Cerebellar nuclear complex (tissue), 1 donor: Measurements from ENCODE around the gene VPS11.
"Not testable (repeated sequence)": the region's sequence is repeated elsewhere in the genome, so short reads cannot be mapped to it uniquely, and the experiment has no call there.

ENCODE experiments used
- DNase-seq, 2 experiments: peaks; one replicate each; lab custom pipeline; 2025; lab: John Stamatoyannopoulos, UW

Gene VPS11

DNA sequence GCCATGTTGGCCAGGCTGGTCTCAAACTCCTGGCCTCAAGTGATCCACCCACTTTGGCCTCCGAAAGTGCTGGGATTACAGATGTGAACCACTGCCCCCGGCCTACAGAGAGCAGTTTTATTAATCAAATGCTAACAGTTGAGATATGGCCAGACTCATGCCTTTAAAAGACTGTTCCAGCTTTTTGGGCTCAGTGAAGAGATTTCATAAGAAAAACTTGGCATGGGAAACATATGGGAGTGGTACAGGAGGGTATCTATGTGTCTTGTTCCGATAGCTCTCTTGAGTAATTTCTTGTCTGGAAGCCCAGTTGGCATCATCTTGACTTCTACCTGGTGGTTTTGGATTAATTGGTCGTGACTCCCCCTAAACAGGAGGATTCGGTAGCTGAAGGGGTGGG is 28.7 kb upstream of the VPS11 start:
- DNase-seq = no peak

DNA sequence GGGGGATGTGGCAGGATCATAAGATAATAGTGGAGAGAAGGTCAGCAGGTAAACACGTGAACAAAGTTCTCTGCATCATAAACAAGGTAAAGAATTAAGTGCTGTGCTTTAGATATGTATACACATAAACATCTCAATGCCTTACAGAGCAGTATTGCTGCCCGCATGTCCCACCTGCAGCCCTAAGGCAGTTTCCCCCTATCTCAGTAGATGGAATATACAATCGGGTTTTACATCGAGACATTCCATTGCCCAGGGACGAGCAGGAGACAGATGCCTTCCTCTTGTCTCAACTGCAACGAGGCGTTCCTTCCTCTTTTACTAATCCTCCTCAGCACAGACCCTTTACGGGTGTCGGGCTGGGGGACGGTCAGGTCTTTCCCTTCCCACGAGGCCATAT is 28.1 kb upstream of the VPS11 start:
- not testable (repeated sequence) for DNase-seq

DNA sequence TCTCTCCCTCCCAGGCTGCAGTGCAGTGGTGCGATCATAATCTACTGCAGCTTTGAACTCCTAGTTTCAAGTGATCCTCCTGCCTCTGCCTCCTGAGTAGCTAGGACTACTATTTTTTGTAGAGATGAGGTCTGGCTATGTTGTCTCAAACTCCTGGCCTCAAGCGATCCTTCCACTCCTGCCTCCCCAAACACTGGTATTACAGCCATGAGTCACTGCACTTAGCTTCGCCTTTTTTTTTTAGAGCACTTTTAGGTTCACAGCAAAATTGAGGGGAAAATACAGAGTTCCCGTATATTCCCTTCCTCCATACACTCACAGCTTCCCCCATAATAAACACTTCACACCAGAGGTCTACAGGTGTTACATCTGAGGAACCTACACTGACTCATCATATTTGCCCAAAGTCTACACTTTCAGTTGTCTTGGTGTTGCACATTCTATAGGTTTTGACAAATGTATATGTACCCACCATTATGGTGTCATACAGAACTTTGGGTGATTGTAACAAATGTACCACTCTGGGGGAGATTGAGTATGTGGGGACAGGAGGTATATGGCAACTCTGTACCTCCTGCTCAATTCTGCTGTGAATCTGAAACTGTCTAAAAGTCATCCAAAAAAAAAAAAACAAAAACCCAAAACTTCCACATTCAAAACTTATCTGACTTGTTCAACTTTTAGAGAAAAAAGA is 25.6 kb upstream of the VPS11 start:
- DNase-seq = no peak

DNA sequence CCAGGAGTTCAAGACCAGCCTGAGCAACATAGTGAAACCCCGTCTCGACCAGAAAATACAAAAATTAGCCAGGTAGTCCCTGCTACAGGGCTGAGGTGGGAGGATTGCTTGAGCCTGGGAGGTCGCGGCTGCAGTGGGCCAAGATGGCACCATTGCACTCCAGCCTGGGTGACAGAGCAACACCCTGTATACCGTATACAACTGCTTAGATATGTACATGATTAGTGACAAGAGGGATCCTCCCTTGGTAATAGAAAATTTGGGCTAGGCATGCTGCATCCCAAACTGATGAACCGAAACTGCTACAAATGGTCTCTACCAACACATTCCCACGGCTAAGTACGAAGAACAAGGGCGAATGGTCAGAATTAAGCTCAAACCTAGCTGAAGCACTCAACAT is 24.7 kb upstream of the VPS11 start:
- no peak for DNase-seq

DNA sequence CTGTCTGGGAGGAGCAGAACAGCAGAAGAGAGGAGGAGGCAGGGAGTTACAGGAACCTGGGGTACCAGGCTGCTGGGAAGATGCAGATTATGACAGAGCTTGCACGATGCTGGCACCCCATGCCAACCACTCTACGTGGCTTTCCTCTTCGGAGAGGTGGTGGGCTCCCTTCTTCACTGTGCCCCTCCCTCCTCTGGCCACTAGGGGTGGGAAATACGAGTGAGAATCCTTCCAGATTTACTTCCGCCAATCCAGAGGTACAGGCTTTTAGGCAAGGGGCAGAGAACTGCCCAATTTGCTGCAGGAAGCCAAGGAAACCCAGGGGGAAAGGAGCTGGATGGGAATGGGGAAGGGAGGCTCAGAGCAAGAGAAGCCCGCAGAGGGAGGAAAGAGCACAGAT is 22.9 kb upstream of the VPS11 start:
- DNase-seq = no peak

DNA sequence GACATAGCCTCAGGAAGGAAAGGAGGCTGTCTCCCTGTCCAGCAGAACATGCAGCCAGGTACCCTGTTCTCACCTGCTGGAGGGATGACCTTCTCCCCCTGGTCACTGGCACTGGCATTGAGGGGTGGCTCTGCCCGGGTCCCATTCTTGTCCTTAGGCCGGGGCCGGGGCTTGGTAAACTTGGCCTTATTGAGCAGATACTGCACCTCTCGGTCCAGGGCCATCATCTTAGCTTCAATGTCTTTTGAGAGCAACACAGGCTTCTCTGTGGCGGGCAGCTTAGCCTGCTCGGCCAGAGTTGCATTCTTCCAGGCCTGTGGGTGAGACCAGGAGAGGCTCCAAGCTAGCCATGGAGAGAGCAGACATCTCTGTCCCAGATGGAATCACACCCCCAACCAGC is 21.1 kb upstream of the VPS11 start:
- no peak for DNase-seq

DNA sequence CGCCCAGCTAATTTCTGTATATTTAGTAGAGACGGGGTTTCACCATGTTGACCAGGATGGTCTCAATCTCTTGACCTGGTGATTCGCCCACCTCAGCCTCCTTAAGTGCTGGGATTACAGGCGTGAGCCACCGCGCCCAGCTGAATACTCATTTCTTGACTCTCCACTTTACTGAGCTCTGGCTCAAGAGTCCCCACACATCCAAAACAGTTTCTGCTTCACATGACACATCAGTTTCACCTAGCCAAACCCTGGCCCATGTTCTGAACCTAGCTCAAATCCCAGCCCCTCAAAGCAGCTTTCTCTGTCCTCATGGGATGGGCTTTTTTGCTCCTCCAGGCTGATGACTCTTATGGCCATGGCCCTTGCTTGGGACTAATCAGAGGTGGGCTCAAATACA is 20.4 kb upstream of the VPS11 start:
- no peak for DNase-seq

DNA sequence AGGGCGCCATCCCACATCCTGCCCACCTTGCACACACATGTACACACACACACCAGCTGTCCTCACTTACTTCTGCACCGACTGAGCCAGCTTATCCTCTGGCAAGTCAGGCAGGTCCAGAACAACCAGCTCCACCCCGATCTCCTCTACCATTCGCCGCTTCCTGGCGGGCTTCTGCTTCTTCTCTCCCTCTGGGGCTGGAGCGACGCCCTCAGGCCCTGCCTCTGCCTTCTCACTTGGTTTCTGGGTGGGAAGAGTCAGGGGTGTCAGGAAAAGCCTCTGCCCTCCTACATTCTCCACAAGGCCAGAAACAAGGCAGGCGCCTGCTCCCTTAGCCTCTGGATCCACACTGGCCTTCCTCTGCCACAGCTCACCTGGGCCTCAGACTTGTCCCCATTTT is 19.0 kb upstream of the VPS11 start:
- DNase-seq = no peak

DNA sequence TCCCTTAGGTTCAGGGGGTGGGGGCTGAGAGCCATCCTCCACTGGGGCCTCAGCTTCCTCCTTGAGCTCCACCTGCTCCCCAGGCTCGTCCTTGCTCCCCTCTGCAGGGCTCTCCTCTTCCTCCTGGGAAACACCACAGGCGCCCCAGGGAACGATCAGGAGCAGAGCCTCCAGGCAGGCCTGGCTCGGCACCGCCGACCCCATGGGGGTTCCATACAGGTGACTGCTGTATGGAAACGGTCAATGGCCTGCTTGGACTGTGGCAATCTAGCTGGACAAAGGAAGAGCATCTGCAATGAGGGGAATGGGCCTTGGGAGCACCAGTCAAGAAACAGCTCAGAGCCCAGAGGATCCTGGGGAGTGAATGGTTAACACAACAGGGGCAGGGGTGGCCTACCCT is 18.5 kb upstream of the VPS11 start:
- DNase-seq = no peak

DNA sequence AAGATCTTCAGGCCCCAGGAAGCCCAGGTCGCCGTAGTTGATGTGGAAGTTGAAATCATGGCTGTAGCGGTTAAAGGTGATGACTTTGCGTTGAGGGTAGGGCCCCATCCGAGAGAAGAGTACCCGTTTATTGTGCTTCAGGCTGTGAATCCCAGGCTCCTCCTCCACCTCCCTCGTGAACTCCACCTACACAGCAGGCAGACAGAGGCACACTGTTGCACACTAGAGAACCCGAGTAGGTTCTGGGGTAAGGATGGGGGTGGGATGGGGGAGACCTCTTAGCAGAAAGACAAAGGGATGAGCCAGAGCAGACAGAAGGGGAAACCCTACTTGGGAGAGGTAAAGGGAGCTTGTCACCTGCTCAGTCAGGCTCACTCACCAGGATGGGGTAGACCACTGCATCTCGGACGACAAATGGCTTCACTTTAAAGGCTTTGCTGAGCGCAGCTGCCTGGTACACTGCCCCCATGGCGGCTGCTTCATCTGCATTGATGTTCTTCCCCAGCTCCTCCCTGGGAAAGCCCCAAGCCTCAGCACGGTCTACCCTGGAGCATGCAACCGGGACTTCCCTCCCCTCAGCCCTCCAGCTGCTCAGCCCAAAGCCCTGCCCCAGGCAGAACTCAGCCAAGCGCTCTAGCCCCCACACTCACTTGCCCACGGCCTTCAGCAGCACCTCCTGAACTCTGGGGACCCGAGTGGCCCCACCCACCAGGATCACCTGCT is 16.0 kb upstream of the VPS11 start:
- DNase-seq = no peak

DNA sequence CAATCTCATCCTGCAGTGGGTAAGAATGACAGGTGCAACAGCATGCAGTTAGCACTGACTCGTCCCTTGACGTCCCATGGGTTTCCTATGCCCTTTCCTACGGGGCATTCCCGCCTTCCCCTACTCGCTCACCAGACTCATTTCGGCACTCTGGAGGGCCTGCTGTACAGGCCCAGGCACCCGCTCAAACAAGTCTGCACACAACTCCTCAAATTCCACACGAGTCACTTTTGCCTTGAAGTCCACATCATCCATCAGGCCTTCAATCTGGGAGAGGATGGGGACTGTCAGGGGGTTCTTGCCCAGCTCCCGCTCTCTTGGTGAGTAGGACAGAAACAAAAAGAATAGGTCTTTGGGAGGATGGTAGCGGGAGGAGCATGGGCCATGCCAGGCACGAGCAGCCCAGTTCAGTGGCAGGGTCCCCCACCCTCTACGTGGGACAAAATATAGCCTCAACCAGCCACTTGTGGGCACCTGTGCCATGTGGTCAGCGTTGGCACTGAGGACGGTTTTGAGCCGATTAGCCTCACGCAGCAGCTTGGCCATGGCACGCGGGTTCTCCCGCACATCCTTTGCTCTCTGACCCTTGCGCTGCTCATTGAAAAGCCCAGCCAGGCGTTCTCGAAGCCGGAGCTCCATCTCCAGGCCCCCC is 15.3 kb upstream of the VPS11 start:
- DNase-seq = no peak

DNA sequence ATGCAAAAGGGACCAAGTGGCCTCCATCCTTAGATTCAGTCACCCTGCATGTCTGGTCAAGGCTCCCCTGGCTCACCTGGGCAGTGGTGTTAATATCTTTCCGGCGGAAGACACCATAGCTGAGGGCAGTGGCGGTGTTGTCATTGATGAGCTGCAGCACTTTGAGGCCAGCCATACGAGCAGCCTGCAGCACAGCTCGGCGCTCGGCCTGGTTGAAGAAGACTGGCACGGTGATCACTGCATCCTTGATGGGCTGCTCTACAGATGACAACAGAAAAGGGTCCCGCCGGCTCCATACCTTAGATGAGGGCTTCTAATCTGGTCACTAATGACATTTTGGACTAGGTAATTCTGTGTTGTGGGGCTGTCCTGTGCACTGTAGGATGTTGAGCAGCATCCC is 13.2 kb upstream of the VPS11 start:
- DNase-seq = no peak

DNA sequence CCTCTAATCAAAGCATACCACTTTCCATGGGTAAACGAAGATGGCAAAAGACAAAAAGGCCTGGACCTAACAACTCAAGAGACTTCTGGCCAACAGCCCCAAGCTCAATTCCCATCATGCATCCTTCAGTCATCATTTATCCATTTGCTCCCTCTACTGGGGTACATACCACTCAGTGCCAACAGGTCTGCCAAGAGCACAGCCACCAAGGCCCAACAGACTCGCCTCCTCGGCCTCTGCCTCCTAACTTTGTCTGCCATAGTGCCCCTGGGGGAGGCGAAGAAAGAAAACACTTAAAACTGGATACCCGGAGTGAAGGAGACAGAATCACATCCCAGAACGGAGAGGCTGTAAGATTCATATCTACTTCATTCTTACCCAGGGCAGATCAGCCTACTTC is 11.7 kb upstream of the VPS11 start:
- no peak for DNase-seq

DNA sequence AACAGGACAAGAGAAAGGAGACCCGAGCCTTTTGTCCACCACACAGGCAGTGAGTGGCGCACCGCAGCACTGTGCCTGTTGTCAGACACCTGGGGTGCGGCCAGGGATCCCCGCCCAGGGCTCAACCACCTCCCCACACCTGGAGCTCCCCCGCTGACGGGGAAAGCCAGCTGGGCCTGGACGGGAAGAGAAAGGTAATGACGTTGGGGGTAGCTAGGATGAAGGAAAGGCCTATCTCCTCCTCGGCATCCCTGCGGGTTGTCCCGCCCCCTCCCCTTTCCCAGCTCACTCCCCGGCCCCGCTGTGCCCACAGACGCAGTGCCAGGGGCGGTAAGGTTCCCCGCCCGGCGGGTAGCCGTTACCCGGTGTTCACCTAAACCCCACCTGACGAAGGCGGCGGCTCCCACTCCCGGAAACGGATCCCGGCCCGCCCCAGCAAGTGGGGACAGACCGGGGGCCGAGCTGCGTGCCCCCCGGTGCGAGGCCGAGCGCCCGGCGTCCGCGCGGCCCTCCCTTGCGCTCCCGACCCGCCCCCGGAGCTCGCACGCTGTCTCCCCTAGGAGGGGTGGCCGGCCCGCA is 11.1 kb upstream of the VPS11 start:
- DNase-seq = no peak

DNA sequence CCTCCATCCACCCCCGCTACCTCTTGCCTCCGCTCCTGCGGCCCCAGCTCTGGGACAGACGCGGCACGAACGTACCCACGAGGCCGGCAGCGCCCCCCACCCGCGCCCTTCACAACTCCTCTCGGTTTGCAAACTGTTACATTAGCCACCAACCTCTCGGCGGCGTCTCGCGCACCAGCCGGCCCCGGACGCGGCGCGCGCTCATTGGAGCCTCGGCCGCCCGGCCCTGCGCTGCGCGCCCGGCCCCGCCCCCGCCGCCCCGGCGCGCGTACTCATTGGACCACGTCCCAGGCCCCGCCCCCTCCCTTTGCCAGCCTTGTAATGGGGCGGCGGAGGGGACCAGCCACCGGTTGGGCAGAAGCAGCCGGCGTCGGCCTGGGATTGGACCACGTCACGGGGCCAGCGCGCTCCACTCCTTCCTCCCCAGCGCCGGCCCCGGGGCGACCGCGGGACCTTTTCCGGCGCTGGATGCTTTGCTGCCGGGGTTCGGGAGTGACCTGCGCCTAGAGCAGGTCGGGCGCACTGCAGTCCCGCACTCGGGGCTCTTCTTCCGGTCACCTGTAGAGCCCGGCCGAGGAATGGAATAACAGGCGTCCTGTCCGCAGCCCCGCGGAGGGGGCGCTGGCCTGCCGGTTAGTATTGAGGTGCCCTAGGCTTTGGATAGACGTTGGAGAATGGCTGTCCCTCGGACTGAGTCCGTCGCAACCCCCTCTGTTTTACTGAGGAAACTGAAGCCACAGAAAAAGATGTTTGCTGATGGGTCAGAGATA is 10.4 kb upstream of the VPS11 start, which contains the start of gene HYOU1:
HYOU1 (minus strand) TSS at position 206 of the 770 bp plus-strand sequence. CDS start 1,045 bp downstream, outside the sequence.
- peak; percentile 63 to 85 for DNase-seq

DNA sequence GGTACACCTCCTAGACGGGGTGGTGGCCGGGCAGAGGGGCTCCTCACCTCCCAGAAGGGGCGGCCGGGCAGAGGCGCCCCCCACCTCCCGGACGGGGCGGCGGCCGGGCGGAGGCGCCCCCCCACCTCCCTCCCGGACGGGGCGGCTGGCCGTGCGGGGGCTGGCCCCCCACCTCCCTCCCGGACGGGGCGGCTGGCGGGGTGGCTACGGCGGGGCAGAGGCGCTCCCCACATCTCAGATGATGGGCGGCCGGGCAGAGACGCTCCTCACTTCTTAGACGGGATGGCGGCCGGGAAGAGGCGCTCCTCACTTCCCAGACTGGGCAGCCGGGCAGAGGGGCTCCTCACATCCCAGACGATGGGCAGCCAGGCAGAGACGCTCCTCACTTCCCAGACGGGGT is 8.5 kb upstream of the VPS11 start:
- not testable (repeated sequence) for DNase-seq

DNA sequence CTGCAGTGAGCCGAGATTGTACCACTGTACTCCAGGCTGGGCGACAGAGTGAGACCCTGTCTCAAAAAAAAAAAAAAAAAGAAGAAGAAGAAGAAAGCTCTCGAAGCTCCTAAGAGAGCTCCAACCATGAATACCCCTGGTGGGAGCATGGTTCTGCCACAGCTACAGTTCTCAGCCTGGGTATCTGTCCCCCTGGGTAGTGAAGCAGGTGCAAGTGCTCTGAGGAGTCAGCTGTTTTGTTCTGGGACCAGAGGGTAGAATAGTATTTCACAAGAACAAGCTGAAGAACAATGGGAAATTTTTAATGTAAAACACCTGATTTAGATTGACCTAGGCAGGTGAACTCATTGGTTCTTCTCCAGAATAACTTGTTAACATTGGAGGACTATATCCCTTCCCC is 6.4 kb upstream of the VPS11 start:
- DNase-seq = no peak

DNA sequence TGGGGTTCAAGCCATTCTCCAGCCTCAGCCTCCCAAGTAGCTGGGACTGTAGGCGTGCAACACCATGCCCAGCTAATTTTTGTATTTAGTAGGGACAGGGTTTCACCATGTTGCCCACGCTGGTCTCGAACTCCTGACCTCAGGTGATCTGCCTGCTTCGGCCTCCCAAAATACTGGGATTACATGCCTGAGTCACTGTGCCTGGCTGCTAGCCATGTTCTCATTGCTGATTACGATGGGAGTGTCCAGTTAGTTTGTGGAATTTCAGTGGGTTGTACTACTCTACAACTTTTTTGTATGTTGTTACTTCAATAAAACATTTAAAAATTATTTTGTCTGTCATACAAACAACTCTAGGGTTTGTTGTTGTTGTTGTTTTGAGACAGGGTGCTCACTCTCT is 4.8 kb upstream of the VPS11 start:
- DNase-seq = no peak

DNA sequence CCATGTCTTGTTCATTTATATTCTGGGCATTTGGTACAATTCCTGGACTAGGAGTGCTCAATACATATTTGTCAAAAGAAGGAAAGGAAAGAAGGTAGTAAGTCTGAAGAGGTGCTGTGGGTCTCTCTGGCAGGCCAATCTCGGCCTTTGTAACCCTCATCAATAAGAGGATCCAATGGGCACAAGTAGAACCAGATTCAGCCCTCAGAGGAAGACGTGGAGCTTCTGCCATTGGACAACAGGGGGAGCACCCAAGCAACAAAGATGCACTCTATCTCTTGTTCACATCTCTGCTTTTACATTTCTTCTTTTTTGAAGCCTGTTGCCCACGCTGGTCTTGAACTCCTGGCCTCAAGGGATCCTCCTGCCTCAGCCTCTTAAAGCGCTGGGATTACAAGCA is 2.2 kb upstream of the VPS11 start:
- DNase-seq = no peak

DNA sequence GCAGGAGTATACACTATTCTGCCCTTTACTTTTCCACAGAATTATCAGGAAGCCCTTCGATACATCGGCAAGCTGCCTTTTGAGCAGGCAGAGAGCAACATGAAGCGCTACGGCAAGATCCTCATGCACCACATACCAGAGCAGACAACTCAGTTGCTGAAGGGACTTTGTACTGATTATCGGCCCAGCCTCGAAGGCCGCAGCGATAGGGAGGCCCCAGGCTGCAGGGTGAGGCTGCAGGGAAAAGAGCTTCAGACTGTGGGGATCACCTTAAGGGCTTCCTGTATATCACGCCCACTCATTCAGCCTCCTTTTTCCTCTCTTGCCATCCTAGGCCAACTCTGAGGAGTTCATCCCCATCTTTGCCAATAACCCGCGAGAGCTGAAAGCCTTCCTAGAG is 10.2 kb downstream of the VPS11 start:
- DNase-seq = no peak

DNA sequence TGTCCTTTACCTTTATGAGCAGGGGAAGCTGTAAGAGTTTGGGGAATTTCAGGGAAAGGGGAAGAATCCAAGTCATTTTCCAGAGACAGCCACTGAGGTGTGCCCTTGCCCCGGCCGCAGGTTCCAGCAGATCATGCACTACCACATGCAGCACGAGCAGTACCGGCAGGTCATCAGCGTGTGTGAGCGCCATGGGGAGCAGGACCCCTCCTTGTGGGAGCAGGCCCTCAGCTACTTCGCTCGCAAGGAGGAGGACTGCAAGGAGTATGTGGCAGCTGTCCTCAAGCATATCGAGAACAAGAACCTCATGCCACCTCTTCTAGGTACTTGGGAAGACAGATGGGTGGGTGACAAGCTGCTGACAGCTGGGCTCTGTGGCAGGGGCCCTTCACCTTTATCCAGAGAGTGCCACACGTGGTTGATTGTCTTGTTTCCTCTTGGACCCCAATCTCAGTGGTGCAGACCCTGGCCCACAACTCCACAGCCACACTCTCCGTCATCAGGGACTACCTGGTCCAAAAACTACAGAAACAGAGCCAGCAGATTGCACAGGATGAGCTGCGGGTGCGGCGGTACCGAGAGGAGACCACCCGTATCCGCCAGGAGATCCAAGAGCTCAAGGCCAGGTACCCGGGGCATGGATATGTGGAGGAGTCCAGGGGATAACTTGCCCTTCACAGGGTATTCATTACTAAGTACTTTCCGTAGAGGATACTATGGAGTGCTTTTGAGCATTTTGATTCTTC is 11.2 kb downstream of the VPS11 start:
- DNase-seq = no peak
